ENCODE results near the gene R3HDM4.
A peak's percentile ranks its signal among the peaks of the same experiment; 100 is the strongest.
"Not testable (repeated sequence)": the region's sequence is repeated elsewhere in the genome, so short reads cannot be mapped to it uniquely, and the experiment has no call there.

The R3HDM4 gene

DNA sequence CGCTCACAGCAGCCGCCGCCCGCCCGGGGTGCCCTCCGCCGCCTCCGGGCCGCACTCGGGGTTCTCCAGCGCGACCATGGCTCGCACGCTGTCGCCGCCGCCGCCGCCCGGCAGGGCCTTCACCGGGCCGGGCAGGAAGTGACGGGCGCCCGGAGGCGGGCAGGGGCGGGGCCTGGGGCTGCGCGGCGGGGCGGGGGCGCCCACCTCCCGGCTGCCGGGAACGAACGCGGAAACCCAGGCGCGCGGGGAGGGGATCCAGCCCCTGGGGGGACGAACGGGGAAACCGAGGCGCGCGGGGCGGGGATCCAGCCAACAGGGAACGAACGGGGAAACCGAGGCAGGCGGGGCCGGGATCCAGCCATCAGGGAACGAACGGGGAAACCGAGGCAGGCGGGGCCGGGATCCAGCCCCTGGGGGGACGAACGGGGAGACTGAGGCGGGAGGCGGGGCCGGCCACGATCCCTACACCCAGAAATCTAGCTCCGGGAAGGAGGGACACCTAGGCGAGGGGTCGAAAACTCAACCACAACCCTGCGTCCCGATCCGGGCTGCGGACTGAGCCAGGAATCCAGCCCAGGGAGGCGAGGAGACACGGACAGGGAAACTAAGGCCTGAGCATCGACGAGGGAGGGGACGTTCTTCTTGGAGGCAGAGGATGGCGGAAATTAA lies at the start of gene R3HDM4:
TSS of gene R3HDM4 (minus strand) at position 140 of the 669 bp plus-strand sequence. CDS start at position 78, 62 bp downstream.
- DNase-seq: peak; percentile 82

DNA sequence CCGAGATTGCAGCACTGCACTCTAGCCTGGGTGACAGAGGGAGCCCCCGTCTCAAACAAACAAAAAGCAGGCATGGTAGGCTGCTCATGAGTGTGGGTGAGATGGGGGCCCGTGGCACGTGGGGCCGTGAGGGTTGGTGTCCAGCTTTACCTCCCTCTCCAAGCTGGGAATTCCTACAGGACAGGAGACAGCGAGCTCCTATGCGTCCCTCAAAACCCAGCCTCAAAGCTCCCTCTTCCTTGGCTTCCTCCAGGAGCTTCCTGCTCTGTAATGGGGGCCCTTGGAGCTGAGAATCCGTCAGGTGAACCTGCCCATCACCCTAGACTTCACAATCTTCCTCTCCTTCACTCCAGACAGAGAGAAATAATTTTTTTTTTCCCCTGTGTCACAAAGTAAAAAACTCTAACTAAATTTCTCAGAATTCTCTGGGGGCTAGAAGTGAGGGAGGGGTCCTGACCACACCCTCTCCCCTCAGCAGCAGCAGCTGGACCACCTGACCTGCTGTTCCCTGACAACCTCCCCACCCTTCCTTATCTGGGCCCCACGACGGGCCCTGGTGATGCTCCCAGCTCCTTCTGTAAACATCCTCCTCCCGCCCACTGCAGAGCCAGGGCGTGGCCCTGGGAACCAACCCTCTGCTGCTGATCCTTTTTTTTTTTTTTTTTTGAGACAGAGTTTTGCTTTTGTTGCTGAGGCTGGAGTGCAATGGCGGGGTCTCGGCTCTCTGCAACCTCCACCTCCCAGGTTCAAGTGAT lies 49.0 kb upstream of the R3HDM4 start:
- DNase-seq: no peak

DNA sequence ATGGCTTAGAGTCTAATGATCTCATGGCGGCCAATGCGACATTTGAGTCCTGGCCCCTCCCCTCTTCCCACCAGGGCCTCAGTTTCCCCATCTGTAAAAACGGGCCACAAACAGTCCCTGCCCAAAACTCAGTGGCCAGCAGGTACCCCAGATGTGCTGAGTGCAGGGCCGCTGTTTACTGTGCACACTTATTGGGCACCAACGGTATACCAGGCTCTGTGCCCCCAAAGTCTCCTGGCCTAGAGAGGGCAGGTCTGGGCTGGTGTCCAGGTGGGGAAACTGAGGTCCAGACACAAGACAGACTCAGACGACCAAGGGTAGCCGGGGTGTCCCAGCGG lies 47.6 kb upstream of the R3HDM4 start:
- no peak for DNase-seq

DNA sequence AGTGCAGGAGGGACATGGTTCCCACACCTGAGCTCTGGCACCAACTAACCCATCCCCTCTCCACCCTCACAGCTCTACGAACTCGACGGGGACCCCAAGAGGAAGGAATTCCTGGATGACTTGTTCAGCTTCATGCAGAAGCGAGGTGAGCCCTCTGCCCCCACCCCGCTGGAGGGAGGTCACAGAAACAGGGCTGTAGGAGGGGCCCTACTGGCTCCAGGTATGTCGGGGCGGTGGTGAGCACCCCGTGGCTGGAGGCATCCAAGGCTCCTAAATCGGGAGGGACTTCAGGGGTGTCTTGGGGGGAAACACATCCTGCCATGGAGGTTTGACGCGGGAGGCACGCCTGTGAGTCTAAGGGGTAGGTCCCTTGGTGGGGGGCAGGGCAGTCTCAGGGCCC lies 47.0 kb upstream of the R3HDM4 start:
- no peak for DNase-seq

DNA sequence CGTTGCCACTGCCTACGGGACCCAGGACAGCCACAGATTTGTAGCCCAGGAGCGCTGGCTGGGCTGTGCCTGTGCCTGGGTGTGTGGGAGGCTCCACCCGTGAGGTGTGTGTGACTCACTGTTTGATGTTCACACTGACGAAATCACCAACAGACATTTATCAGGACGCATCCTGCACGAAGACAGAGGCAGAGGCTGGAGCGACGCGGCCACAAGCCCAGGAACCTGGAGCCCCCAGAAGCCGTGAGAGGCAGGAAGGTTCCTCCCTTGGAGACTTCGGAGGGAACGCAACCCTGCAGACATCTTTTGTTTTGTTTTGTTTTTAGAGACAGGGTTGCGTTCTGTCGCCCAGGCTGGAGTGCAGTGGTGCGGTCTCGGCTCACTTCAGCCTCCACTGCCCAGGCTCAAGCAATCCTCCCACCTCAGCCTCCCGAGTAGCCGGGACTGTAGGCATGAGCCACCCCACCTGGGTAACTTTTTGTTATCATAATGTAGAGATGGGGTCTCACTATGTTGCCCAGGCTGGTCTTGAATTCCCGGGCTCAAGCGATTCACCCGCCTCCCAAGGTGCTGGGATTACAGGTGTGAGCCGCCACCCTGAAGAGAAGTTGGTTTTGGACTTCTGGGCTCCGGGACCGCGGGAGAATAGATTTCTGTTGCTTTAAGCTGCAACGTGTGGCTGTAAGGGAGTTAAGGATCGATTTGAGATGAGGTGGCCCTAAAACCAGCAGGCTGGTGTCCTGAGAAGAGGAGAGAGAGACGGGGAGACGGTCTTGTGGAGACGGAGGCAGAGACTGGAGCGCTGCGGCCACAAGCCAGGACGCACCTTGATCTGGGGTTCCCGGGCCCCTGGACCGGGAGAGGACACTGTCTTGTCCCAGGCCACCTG lies 46.2 kb upstream of the R3HDM4 start:
- DNase-seq: peak; percentile 25

DNA sequence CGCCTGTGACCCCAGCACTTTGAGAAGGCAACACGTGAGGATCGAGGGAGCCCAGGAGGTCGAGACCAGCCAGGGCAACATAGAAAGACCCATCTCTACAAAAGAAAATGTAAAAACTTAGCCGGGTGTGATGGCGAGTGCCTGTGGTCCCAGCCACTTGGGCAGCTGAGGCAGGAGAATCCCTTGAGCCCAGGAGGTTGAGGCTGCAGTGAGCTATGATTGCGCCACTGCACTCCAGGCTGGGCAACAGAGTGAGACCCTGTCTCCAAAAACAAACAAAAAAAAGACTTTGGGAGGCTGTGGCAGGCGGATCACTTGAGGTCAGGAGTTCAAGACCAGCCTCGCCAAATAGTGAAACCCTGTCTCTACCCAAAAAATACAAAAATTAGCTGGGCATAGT lies 44.6 kb upstream of the R3HDM4 start:
- DNase-seq: not testable (repeated sequence)

DNA sequence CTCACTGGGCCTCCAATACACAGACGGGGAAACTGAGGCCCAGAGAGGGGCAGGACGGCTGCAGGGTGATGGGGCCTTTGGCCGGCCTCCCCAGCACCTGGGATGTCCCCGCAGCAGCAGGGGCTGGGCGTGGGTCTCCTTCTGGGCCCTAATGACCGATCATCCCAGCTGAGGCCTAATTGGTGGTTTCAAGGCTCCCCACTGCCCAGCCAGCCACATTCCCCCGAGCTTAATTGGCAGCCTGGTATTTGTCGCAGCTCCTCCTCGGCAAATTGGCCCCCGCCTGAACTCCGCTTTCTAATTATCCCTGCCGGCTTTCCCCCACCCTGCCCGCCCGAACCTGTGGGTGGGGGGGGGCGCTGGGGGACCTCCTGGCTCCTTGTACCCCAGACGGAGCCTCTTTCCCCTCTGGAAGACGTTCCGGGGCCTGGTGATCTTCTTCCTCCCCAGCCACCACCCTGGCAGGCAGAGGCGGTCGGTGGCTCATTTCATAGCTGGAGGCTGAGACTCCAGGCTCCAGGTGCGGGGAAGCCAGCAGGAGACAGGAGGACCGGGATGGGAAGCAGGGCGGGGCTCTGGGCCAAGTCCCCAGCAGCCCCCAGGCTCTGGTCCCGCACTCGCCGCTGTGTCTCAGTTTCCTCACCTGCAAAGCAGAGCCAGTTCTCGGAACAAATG lies 43.9 kb upstream of the R3HDM4 start:
- DNase-seq: no peak

DNA sequence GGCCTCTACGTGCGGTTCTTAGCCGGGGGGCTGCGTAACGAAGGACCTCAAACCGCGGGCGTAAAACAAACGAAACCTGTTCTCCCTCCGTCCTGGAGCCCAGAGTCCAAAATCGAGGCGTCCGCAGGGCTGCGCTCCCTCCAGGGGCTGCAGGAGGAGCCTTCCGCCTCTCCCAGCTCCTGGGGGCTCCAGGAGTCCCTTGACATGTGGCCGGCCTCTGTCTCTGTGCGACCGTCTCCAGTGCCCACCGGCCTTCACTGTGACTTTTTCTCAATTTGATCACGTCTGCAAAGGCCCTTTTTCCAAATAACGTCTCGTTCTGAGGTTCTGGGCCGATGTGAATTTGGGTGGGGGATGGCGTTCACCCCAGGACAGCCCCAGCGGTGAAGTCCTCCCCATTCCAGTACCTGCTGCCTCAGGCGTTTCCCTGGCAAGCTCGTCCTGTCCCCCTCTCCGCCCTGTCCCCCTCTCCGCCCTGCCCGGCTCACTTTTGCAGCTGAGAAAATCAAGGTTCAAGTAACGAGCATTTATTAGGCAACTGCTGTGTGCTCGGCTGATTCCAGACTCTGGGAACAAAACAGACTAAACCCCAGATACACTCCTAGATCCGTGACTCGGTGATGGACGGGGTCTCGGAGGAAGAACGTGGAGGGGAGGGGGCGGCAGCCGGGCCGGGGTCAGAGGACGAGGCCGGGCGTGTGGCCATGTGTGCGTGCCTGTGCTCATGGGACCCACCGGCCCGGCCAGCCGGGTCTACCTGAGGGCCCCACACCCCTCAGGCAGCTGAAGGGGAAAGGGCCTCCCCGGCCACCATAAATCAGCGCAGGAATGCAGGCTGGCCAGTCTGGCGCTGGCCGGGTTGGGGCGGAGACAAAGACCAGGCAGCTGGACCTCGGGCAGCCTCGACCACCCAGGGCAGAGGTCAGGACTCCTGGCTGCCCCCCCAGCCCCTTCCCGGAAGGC lies 43.1 kb upstream of the R3HDM4 start:
- no peak for DNase-seq

DNA sequence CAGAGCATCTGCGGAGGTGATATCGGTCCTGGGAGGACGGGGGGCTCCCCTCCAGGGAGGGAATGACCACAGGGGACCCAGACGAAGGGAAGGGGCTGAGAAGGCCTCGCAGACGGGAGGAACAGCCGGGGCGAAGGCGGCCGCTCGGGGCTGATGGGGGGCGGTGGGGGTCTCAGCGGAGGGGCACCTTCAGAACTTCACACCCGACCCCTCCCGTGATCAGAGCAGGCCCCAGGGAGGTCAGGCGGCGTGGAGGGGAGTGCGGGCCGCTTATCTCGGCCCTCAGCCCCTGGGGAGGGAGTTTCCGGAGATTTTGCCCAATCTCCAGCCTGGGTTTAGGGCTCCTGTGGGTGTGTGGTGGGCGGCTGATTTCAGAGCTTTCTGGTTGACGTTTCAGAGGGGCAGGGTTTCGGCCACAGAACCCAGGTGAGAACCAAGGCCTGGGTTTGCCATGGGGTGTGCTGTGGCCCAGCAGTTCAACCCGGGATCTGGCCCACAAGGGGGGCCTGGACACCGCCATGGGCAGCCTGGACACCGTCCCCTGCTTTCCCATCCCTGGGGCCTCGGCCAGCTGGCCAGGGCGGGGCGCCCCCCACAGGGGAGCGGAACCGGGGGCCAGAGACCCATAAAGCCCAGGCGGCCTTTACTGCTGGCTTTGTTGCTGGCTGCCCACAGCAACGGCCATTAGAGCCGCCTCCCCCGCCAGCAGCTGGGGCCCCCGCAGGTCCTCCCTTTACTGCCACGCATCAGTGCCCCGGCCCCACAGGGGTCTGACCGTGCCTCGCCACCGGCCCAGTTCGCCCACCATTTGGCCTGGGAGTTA lies 41.9 kb upstream of the R3HDM4 start:
- no peak for DNase-seq

DNA sequence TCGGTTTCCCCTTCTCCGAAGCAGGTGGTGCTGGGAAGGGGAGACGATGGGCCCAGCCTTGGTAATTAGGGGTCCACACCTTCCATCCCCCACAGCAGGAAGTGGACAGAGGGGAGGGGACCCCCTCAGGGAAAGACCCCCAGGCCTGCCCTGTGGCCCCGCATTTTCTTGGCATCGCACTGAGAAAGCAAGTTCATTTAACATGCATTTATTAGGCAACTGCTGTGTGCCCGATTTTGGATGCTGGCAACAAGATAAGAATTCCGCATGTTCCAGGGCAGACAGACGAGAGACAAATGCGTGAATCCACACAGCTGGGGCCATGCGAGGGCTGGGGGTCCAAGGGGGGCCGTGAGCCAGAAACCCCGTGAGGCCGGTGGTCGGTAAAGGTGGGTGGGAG lies 41.3 kb upstream of the R3HDM4 start:
- no peak for DNase-seq

DNA sequence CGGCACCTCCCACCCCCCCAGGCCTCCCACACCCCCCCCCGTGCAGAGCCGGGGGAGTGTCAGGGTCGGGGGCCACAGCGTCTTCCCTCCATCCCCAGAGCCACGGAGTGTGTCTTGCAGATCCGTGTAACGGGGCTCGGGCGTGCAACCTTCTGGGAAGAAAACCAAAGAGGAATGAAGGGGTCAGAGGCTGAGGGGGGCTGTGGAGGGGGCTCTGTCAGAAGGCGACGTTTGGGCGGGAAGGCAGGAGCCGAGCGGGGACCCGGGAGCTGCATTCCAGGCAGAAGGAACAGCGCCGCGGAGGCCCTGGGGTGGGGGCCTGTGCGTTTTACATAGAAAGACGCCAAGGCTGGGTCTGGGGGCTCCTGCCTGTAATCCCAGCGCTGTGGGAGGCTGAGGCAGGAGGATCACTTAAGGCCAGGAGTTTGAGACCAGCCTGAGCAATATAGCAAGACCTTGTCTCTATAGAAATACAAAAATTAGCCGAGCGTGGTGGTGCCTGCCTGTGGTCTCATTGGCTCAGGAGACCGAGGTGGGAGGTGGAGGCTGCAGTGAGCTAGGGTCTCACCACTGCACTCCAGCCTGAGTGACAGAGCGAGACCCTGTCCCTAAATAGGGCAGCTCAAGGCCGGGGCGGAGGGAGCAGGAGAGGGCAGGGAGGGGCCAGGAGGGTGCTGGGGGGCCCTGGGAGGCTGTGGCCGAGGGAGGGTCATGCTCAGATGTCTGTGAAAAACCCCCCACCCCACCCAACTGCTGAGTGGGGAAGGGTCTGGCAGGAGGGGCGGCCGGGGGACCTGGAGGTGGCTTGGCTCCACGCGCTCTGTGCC lies 40.6 kb upstream of the R3HDM4 start:
- DNase-seq: no peak

DNA sequence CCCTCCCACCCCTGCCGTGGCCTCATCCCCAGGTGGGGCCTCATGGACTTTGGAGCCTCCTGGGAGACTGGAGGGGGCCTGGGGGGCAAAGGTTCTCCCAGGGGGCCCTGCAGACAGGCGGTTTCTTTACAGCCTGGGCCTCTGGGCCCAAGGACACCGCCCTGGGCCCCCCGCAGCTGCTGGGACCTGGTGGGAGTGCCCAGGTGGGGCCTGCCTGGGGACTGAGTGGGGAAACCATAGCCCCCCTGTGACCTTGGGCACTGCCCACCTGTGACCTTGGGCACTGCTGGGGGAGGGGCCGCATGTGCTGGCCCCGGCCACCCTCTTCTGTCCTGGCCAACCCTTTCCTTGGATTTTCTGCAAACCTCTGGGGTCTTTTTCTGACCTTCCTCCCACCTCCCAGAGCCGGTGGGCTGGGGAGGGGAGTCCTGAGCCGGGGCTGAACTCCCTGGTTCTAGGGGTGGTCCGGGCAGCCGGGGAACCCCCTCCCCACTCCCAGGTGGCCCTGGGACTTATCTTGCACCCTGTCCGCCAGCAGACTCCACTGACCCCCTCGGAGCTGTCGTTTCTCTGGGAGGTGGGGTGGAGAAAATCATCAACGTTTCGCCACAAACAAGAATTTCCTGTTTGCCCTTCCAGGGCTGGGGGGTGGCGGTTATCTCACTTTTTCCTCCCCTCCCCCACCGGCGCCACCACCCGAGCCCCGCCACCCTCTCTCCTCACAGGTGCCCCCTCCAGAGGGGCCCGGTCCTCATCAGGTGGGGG lies 39.8 kb upstream of the R3HDM4 start:
- DNase-seq: peak; percentile 22

DNA sequence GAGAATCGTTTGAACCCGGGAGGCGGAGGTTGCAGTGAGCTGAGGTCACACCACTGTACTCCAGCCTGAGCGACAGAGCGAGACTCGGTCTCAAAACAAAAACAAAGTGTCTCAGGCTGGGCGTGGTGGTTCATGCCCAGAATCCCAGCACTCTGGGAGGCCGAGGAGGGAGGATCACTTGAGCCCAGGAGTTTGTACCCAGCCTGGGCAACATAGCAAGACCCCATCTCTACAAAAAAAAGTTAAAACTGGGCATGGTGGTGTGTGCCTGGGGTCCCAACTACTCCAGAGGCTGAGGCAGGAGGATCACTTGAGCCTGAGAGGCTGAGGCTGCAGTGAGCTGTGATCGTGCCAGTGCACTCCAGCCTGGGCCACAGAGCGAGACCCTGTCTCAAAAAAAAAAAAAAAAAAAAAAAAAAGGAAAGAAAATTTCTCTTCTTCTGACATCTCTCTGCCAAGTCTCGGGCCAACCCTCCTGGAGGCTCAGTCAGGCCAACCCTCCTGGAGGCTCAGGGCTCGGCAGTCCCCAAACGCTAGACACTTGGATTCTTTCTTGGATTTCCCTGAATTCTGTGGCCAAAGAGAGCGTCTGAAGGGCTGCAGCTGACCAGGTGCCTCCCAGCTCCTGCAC lies 39.1 kb upstream of the R3HDM4 start:
- no peak for DNase-seq

DNA sequence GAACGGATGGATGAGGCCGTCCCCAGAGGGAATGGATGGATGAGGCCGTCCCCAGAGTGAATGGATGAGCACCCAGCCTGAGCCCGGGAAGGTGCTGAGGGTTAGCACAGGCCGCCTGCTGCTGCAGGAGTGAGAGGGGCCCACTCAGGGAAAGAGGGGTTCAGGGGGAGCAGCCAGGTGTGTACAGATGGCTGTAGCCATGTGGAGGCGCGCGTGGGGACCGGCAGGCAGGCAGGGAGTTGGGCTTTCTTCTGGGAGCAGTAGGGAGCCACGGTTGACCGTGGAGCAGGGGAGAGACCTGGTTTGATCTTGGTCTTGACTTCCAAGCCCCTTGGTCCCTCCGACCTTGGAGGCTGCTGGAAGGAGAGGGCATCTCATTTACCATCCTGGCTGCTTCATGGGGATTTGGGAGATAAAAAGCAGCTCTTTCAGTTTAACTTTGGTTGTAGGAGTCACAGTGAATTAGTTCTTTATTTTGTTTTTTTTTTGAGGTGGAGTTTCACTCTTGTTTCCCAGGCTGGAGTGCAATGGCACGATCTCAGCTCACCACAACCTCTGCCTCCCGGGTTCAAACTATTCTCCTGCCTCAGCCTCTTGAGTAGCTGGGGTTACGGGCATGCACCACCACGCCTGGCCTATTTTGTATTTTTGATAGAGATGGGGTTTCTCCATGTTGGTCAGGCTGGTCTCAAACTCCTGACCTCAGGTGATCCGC lies 37.5 kb upstream of the R3HDM4 start:
- no peak for DNase-seq

DNA sequence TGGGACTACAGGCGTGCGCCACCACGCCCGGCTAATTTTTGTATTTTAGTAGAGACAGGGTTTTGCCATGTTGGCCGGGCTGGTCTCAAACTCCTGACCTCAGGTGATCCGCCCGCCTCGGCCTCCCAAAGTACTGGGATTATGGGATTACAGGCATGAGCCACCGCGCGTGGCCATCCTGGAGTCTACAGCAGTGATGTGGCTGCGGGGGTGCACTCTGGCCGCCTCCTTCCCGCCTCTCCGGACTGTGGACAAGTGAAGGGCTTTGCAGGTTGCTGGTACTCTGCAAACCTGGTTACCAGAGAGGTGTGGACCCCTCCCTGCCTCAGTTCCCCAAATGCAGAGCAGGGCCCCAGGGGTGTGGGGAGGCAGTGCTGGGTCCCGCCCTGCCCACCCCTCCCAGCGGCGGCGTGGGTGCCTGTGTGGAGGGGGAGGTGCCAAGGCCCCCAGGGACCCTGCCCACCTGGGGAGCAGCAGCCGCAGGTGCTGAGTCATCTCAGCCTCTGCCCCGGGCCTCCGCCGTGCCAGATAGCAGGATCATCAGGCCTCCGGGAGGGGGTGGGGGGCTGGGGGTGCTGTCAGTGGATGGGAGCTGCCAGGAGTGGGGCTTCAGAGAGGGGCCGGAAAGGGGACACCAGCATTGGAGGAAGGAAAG lies 36.0 kb upstream of the R3HDM4 start:
- no peak for DNase-seq

DNA sequence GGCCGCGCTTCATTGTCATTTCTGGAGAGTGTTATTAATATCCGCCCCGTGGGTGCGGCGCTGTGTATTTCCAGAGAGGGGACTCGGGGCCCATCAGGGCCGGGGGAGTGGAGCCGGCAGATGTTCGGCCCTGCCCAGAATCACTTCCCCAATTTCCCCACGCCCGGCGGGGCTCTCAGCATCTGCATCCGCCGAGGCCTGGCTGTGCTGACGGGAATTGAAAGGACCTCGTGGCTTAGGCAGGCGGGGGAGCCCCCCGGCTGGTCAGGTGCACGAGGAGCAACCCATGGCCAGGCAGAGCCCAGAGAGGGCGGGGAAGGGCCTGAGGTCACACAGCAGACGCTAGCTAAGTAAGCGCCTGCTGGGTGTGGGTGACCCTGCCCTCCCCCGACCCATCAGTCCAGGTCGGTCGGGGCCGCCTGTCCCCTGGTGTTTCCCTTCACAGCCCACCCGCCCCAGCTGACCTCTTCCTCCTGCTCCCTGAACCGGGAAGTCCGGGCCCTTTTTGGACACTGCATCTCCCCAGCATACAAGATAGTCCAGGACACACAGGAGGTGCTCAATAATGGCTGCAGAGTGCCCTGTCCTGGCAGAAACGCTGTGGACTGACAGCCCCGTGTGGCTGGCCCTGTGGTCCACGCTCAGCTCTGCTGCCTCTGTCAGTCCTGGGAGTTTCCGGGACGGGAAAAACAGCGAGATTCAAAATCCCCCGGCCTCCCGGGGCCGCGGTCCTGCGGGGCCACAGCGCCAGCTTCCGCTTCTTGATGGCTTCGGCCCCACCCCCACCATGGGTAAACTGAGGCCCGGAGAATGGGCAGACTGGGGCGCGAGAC lies 34.9 kb upstream of the R3HDM4 start:
- DNase-seq: no peak

All from DMS53 (cell line).